NCI-H187 treated with DMSO at 0.1 percent for 48 hours (cell line): ENCODE measurements around the gene HSD17B2.

Experiments used
- DNase-seq: peaks from one replicate; lab custom pipeline; 2025; lab: John Stamatoyannopoulos, UW

Gene HSD17B2

DNA sequence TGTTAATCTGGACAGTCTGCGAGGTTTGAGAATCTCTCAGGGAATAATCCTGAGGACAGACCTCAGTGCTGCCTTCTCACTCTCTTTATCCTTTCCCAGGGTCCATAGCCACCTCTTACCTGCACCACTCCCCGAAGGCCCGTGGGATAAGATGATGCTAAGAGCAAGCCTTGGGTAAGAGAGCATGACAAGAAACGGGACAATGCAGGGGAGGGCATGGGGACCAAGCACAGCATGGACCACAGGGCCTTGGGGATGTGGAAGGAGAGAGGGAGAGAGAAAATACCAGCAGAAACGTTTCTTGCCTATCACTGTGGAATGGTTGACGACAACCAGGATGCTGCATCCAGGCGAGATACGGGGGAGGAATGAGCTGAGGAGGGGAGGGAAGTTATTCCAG lies 15.5 kb upstream of the HSD17B2 start:
- DNase-seq = no peak

DNA sequence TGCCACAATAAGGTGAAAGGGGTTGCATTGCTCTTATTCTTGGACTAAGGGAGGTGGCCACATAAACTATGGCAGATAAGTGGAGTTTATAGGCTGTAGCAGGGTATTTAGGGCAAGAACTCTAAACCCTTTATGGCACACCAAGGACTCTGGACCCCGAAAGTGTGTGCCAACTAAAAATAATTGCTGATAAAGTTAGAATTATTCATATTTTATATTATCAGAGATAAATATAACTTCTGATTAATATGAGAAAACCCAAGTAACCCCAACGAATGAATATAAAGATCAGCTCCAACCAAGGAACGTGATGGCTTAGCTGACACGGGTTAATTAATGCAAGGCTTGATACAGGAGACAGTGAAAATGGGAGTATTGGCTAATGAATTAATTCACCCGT lies 15.0 kb upstream of the HSD17B2 start:
- no peak for DNase-seq

- no peak for DNase-seq
Observed at GRCh38 chr16:82023206-82023605, 11.8 kb upstream of the HSD17B2 start.

- no peak for DNase-seq
Observed at GRCh38 chr16:82024316-82024715, 10.7 kb upstream of the HSD17B2 start.

DNA sequence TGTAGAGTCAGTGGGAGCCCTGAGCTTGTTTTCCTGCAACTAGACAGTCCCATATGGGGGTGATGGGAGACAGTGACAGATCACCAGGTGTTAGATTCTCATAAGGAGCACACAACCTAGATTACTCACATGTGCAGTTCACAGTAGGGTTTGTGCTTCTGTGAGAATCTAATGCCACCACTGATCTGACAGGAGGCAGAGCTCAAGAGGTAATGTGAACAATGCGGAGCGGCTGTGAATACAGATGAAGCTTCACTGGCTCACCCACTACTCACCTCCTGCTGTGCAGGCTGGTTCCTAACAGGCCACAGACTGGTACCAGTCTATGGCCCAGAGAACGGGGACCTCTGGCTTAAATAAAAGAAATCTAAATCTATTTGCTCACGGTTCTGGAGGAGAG lies 10.2 kb upstream of the HSD17B2 start:
- DNase-seq = no peak

DNA sequence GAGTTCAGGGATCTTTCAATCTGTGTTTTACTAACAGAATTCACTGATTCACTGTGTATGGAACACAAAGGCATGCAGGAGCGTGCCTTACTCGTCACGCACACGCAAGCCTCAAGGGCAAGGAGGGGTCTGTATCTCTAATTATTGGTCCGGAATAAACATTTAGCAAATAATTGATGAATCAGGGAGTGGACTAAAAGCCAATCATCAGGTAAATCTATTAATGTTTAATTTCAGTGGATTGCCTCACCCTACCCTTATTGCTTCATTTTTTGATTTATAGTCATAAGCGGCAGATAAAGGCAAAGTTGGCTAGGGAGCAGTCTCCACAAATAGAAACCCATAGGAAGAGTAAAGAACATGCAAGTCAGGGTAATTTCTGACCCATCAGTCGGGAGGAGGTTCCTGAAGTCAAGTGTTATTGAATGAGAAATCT lies 7.4 kb upstream of the HSD17B2 start:
- no peak for DNase-seq

GRCh38 chr16:82031116-82032084 lies 3.7 kb upstream of the HSD17B2 start:
- DNase-seq = no peak

- DNase-seq = no peak
Observed at GRCh38 chr16:82033006-82033405, 2.0 kb upstream of the HSD17B2 start.

GRCh38 chr16:82033683-82034300 lies 1.3 kb upstream of the HSD17B2 start:
- no peak for DNase-seq

DNA sequence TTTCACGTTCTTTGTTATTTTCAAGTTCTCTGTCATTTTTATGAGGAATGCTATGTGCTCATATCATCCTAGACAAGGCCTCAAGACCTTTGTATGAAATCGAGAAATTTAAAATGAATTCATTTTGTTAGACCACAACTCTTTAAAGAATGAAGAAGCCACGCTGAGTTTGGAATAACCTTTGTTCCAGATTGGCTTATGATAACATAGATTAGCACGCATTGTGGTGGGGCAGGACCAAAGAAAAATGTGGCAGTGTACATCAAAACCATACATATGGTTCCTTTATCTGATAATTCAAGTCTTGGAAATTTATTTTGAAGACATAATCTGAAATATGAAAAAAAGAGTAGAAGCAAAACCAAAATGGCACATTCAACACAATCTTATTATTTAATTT lies 2.2 kb downstream of the HSD17B2 start:
- DNase-seq = no peak

GRCh38 chr16:82037666-82038065 lies 2.6 kb downstream of the HSD17B2 start:
- no peak for DNase-seq

DNA sequence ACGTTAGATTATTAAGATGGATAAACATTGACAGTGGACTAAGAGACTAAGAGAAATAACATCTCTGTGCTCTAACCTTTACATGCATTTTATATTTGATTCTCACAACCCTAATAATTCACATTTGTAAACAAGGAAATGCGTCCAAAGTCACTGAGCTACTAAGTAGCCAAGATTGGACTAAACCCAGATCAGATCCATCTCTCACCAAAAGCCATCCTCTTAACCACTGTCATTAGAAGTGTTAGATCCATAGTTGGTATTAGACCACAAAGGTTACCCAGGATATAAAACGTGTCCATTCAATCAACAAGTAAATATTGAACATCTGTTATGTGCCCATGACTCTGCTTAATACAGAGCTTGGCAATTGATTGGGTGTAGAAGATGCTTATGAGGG lies 5.2 kb downstream of the HSD17B2 start:
- no peak for DNase-seq

DNA sequence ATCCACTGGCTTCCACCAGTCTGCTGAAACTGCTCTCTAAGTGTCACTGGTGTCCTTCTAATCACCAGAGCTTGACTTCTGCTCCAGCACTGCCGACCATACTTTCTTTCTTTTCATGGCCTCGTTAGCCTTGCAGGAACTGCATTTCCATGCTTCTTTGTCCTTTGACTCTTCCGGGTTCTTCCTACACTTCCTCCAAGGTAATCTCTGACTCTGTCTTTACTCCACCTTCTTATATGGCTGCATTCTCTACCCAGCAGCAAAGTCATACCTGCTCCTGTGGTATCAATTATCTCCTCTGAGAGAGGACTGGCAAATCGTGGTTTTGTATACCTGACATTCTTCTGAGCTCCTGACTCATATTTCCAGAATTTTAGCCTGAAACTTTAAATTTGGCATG lies 6.5 kb downstream of the HSD17B2 start:
- no peak for DNase-seq

DNA sequence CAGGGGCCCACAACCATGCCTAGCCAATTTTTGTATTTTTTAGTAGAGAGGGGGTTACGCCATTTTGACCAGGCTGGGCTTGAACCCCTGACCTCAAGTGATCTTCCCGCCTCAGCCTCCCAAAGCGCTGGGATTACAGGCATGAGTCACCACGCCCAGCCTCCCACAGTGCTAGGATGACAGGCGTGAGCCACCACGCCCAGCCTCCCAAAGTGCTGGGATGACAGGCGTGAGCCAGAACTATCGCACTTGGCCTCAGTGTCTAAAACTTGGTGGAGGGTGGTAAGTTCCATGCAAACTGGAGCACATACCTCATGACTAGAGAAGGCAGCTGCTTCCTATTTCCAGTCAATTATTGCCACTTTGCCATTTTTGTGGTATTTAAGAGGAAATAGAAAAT lies 7.1 kb downstream of the HSD17B2 start:
- no peak for DNase-seq

GRCh38 chr16:82042846-82043245 lies 7.8 kb downstream of the HSD17B2 start:
- no peak for DNase-seq

GRCh38 chr16:82043680-82044584 lies 8.9 kb downstream of the HSD17B2 start:
- DNase-seq = no peak

DNA sequence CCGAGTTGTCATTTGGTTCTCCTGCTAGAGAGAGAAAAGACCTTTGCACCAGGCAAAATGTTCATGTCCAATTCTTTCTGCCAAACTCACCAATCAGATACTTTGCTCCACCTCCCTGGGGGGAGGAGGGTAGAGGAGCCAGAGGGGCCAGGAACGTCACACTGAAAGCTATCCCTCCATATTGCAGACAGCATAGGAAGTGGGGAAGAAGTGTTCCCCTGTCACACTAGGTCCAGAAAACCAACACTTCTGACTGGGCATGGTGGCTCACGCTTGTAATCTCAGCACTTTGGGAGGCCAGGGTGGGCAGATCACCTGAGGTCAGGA lies 9.5 kb downstream of the HSD17B2 start:
- DNase-seq = no peak

DNA sequence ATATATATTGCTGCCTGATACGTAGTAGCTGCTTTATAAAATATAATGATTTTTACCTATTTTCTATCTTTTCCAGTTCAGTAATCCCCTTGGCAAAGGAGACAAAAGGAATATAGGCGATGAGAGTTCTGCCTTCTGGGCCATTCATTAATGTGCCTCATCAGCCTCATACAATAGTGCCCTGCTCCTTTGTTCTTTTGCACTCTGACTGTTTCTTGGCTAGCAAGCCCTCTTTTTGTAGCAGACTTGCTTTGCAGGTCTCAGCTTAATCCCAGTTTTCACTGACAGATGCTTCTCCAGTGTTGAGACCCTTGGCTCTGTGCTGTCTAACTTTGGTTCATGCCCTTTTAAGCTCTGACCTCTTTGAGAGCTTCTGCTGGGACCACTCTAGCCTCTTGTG lies 10.4 kb downstream of the HSD17B2 start:
- no peak for DNase-seq

DNA sequence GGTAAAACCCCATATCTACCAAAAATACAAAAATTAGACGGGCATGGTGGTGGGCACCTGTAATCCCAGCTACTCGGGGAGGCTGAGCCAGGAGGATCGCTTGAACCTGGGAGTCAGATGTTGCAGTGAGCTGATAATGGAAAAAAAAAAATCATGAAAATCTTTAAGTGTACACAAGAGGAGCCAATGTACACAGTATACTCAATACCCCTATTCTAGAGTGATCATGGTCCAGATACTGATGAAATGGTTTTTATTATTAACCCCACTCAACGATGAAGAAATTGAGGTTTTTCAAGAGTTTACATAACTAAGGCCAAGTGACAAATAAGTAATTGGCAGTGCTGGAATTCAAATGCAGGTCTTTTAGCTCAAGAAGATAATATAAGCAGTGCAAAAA lies 11.5 kb downstream of the HSD17B2 start:
- DNase-seq = no peak

DNA sequence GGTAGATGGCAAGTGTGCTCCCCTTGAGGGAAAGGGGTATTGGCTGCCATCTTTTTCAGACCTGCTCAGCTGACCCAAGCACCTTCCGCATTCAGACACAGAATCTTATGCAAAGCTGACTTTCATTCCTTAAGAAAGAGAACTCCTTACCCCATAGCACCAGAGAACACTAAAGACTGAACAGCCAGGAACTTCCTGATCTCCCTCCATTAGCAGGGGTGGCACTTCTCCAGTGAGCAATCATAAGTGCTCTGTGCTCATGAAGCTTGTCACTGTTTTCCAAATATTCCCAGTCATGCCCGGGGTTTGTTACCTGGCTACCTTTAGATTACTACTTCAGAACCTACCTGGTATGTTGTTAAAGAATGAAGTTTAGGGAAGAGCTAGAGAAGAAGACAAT lies 11.9 kb downstream of the HSD17B2 start:
- DNase-seq = no peak

DNA sequence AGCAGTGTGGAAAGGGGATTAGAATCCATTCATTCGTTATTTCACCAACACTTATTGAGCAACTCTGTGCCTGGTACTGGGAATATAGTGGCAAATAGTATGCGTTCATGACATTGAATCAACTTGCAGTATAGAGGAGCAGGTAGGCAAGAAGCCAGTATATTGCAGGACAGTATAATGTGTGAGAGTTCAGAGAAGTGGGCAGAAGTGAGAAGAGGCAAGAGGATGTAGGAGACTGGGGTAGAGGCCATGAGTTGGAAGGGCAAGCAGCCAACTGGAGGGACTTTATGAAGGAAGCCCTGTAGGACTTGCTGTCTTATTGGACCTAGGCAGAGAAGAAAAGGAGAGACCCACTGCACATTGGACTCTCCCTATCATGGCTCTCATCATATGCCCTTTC lies 12.3 kb downstream of the HSD17B2 start:
- no peak for DNase-seq

DNA sequence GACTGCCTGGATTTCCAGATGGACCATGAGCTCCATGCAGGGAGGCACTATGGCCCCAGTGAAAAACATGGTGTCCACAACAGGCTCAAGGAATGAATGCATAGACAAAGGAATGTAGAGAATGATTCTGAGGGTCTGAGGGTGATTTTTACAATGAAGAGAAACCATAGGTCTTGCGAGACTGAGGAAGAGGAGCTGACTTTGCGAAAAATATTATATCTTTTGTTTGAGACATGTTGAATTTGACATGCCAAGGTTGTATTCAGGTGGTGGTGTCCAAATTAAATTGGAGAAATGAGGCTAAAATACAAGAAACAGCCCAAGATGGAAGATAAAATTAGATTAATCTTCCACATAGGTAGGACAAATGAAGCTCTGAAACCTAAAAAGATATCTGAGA lies 12.7 kb downstream of the HSD17B2 start:
- no peak for DNase-seq

DNA sequence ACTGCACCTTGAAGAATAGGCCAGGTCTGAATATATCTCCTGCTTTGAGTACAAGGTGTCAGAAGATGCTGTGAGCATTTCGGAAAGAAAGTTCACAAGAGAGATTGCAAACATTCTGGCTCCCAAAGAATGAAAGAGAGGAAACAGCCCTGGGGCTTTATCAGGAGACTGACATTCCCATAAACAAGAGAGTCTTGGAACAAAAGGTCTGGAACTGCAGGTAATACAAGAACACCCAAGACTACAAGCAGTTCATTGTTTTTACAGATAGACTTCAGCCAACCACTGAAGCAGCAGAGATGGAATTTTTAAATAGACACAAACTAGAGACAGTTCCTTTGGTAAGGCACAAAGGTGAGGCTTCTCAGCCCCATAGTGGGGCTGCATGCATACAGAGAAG lies 14.4 kb downstream of the HSD17B2 start:
- DNase-seq = no peak
